NCI-H2107 (cell line): ENCODE results near the gene RHOH.

Source experiments
- DNase-seq: peaks from one replicate; lab custom pipeline; 2025; lab: John Stamatoyannopoulos, UW

The RHOH gene

DNA sequence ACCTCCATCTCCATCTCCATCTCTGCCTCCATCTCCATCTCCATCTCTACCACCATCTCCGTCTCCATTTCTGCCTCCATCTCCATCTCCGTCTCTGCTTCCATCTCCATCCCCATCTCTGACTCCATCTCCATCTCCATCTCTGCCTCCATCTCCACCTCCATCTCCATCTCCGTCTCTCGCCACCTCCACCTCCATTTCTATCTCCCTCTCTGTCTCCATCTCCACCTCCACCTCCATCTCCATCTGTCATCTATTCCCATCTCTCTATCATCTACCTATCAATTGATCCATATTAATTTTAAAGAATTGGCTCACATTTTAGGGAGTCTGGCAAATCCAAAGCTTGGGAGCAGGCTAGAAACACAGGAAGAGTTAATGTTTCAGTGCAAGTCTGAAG is 98.7 kb downstream of the RHOH start:
- DNase-seq = no peak
